Liver (tissue), 3 donors: ENCODE measurements around the gene FGD5.

Experiments used
- FOXA1 ChIP-seq: IDR thresholded peaks from 2 replicates; pipeline ENCODE4 v1.6.1; 2016; ENCODE audit warnings: antibody characterized with exemption
- GABPA ChIP-seq, 2 donors: IDR thresholded peaks in 1 of 2; conservative IDR thresholded peaks in 1 of 2; 2 replicates each; pipeline ENCODE4 v1.6.1; 2016; ENCODE audit warnings: antibody characterized with exemption in 2 of 2, mild to moderate bottlenecking in 1 of 2, moderate library complexity in 1 of 2
- SP1 ChIP-seq: IDR thresholded peaks from 2 replicates; pipeline ENCODE4 v1.6.1; 2018; ENCODE audit warnings: antibody characterized with exemption, mild to moderate bottlenecking
- TAF1 ChIP-seq: conservative IDR thresholded peaks from 2 replicates; pipeline ENCODE4 v1.6.1; 2016; ENCODE audit warnings: antibody characterized with exemption, mild to moderate bottlenecking
- YY1 ChIP-seq: IDR thresholded peaks from 2 replicates; pipeline ENCODE4 v1.6.1; 2016; ENCODE audit warnings: antibody characterized with exemption, mild to moderate bottlenecking
- TF ChIP-seq, protein P1 (sequence below): fragments of 150-350 bp; IDR thresholded peaks from 2 replicates; pipeline ENCODE4 v1.5.1; 2017; ENCODE audit warnings: improper control_type of control experiment, low read depth, low read length; ENCODE audit not compliant: missing input control
- TF ChIP-seq, protein P2 (sequence below): IDR thresholded peaks from 2 replicates; pipeline ENCODE4 v1.6.1; 2016; ENCODE audit warnings: antibody characterized with exemption
- donor health status: healthy.
- donor health status: healthy.

DNA sequence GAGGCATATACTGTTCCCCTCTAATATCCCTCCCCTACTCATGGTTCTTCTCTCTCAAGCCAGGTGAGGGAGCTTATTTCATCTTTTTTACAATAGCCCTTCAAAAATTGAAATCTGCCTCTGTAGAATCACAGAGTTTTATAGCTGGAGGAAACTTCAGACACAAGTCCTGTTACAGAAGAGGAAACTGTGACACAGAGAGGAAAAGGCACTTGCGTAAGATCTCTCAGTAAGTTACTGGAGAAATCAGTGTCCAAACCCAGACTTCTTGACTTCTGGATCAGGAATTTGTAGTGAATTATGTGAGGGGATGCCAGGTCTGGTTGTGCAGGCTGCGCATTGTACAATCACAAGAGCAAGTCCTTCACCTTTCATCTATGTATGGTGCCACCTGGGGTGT is 4.6 kb downstream of the FGD5 start:
- TF ChIP-seq, protein P1, sequence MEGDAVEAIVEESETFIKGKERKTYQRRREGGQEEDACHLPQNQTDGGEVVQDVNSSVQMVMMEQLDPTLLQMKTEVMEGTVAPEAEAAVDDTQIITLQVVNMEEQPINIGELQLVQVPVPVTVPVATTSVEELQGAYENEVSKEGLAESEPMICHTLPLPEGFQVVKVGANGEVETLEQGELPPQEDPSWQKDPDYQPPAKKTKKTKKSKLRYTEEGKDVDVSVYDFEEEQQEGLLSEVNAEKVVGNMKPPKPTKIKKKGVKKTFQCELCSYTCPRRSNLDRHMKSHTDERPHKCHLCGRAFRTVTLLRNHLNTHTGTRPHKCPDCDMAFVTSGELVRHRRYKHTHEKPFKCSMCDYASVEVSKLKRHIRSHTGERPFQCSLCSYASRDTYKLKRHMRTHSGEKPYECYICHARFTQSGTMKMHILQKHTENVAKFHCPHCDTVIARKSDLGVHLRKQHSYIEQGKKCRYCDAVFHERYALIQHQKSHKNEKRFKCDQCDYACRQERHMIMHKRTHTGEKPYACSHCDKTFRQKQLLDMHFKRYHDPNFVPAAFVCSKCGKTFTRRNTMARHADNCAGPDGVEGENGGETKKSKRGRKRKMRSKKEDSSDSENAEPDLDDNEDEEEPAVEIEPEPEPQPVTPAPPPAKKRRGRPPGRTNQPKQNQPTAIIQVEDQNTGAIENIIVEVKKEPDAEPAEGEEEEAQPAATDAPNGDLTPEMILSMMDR: no peak
- no peak for TF ChIP-seq YY1
- no peak for TF ChIP-seq GABPA (IDR thresholded peaks at IDR 0.05 in 1 of 2, conservative IDR thresholded peaks at IDR 0.05 in 1 of 2)
- TF ChIP-seq FOXA1: no peak
- TF ChIP-seq, protein P2, sequence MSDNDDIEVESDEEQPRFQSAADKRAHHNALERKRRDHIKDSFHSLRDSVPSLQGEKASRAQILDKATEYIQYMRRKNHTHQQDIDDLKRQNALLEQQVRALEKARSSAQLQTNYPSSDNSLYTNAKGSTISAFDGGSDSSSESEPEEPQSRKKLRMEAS: no peak
- no peak for TF ChIP-seq TAF1
- no peak for TF ChIP-seq SP1
